OCI-LY7 (cell line): ENCODE data around the gene RPS6KL1. TPM values are rescaled to one million over a fixed set of nuclear protein-coding genes. Genes with fewer than 3 reads are reported as not detected.
"Not testable (repeated sequence)": the region's sequence is repeated elsewhere in the genome, so short reads cannot be mapped to it uniquely, and the experiment has no call there.

Experiments used
- BruUV-seq: library from RNA; stranded (reverse); fragments of 400-500 nt; replicated peaks from 2 replicates; lab custom pipeline; 2021; lab: Mats Ljungman, UMichigan
- CTCF ChIA-PET: fragments of 300-600 bp; sonication (Branson Sonifier 250); formaldehyde crosslinking; loops from one replicate; lab custom pipeline; 2022; ENCODE audit warnings: antibody characterized with exemption; ENCODE audit not compliant: unreplicated experiment; lab: Charles Lee
- POLR2A ChIA-PET: fragments of 300-600 bp; sonication (Branson Sonifier 250); formaldehyde crosslinking; loops from one replicate; lab custom pipeline; 2022; ENCODE audit warnings: antibody characterized with exemption; lab: Charles Lee
- DNase-seq: peaks from one replicate; pipeline ENCODE4 v3.0.0-alpha.2; 2015; ENCODE audit warnings: low spot score
- H2AFZ ChIP-seq: fragments of 200-600 bp; sonication (generic), shearing (Covaris generic); 2 replicates; pipeline ENCODE4 v1.6.1; 2014; ENCODE audit warnings: mild to moderate bottlenecking, antibody characterized with exemption, low read length, moderate library complexity
- H3K27ac ChIP-seq: fragments of 200-600 bp; sonication (generic); 2 replicates; pipeline ENCODE4 v1.5.1; 2014; ENCODE audit warnings: mixed run types, low read depth, mild to moderate bottlenecking, moderate library complexity, low read length, inconsistent platforms; ENCODE audit not compliant: poor library complexity, severe bottlenecking
- H3K36me3 ChIP-seq: fragments of 200-600 bp; sonication (generic); 2 replicates; pipeline ENCODE4 v1.6.1; 2014; ENCODE audit warnings: mild to moderate bottlenecking, antibody characterized with exemption, low read length, moderate library complexity, mixed read lengths; ENCODE audit not compliant: insufficient read depth
- H3K4me1 ChIP-seq: fragments of 200-600 bp; sonication (generic); 2 replicates; pipeline ENCODE4 v1.5.1; 2014; ENCODE audit warnings: mild to moderate bottlenecking, low read length; ENCODE audit not compliant: insufficient read depth, poor library complexity, severe bottlenecking
- H3K4me2 ChIP-seq: fragments of 200-600 bp; sonication (generic); 2 replicates; pipeline ENCODE4 v1.6.1; 2014; ENCODE audit warnings: mild to moderate bottlenecking, low read length
- H3K4me3 ChIP-seq: fragments of 200-600 bp; sonication (generic); 2 replicates; pipeline ENCODE4 v1.5.1; 2014; ENCODE audit warnings: mild to moderate bottlenecking, low read depth, low read length; ENCODE audit not compliant: poor library complexity, severe bottlenecking
- H3K79me2 ChIP-seq: fragments of 200-600 bp; sonication (generic); 2 replicates; pipeline ENCODE4 v1.6.1; 2016; ENCODE audit warnings: low read depth, mild to moderate bottlenecking, low read length, moderate library complexity, mixed read lengths; ENCODE audit not compliant: insufficient read depth
- H3K9me2 ChIP-seq: fragments of 200-600 bp; sonication (generic); 2 replicates; pipeline ENCODE4 v1.6.1; 2016; ENCODE audit warnings: mild to moderate bottlenecking, low read length, mixed read lengths; ENCODE audit not compliant: insufficient read depth
- H3K9me3 ChIP-seq: fragments of 200-600 bp; sonication (generic); 2 replicates; pipeline ENCODE4 v1.6.1; 2014; ENCODE audit warnings: mild to moderate bottlenecking, mixed run types, low read length, mixed read lengths
- H4K20me1 ChIP-seq: fragments of 200-600 bp; sonication (generic); 2 replicates; pipeline ENCODE4 v1.6.1; 2014; ENCODE audit warnings: mild to moderate bottlenecking, antibody characterized with exemption, low read length, moderate library complexity, mixed read lengths; ENCODE audit not compliant: insufficient read depth
- CTCF ChIP-seq: fragments of 200-600 bp; sonication (generic); conservative IDR thresholded peaks from 2 replicates; pipeline ENCODE4 v1.5.1; 2014; ENCODE audit warnings: mild to moderate bottlenecking, antibody characterized with exemption, low read length, moderate library complexity, mixed read lengths
- EZH2phosphoT487 ChIP-seq: fragments of 200-600 bp; sonication (generic); IDR thresholded peaks from 2 replicates; pipeline ENCODE4 v1.6.1; 2018; ENCODE audit warnings: low read depth, borderline replicate concordance, mild to moderate bottlenecking, mixed run types, antibody characterized with exemption, low read length, moderate library complexity, mixed read lengths
- intact Hi-C: fragments of 100-400 bp; cut with micrococcal nuclease; formaldehyde crosslinking; loops from one replicate; pipeline ENCODE4 v1.10.0; 2022; ENCODE audit not compliant: unreplicated experiment
- total RNA-seq, 2 experiments: library from RNA; depleted of rRNA in 1 of 2; stranded (reverse); fragments of >200 nt in 1 of 2; shearing (Covaris generic) in 1 of 2; gene quantifications; 2 replicates each; pipeline ENCODE4 v1.2.3, GENCODE V29; 2014 to 2022

The RPS6KL1 gene
- total RNA-seq, 2 experiments from 2014 or later, result 6.1 to 15.3 TPM

GRCh38 chr14:74935360-74935680 lies 12.3 kb upstream of the RPS6KL1 start:
- H3K36me3 ChIP-seq, result no peaks in the 10 kb centered on the region
- H4K20me1 ChIP-seq, result no peaks in the 10 kb centered on the region
- DNase-seq, result no peak
- TF ChIP-seq CTCF, result no peak
- ChIA-PET CTCF (no interaction called here), POLR2A (no interaction called here)
- peaks cover 23% of the 10 kb centered on the region for H3K4me1 ChIP-seq
- intact Hi-C loops, result no loop called here
- no peaks in the 10 kb centered on the region for H3K9me3 ChIP-seq
- no peak overlapping the region for H2AFZ ChIP-seq
- no peak overlapping the region for H3K4me2 ChIP-seq
- H3K9me2 ChIP-seq, result no peaks in the 10 kb centered on the region
- BruUV-seq, result no TSS peak
- no peak overlapping the region for H3K4me3 ChIP-seq
- H3K27ac ChIP-seq, result no peak overlapping the region
- H3K79me2 ChIP-seq, result no peaks in the 10 kb centered on the region

GRCh38 chr14:74934476-74935359 lies 11.7 kb upstream of the RPS6KL1 start:
- H3K79me2 ChIP-seq, result no peaks in the 10 kb centered on the region
- no TSS peak for BruUV-seq
- CTCF ChIA-PET, result no interaction called here
- H3K36me3 ChIP-seq, result no peaks in the 10 kb centered on the region
- no peaks in the 10 kb centered on the region for H3K9me3 ChIP-seq
- H3K9me2 ChIP-seq, result no peaks in the 10 kb centered on the region
- no peak overlapping the region for H2AFZ ChIP-seq
- no peak overlapping the region for H3K27ac ChIP-seq
- no peaks in the 10 kb centered on the region for H4K20me1 ChIP-seq
- H3K4me2 ChIP-seq, result no peak overlapping the region
- DNase-seq, result no peak
- intact Hi-C loops, result no loop called here
- no peak for TF ChIP-seq CTCF
- TF ChIP-seq EZH2phosphoT487, result no peak
- H3K4me3 ChIP-seq, result no peak overlapping the region
- peaks cover 17% of the 10 kb centered on the region for H3K4me1 ChIP-seq
- POLR2A ChIA-PET, result interaction anchor here (0.7 kb wide), 1 partner anchor 12 kb away, joined by 3 read pairs; the partner anchor contains the start of gene RPS6KL1

GRCh38 chr14:74934041-74934440 lies 11.0 kb upstream of the RPS6KL1 start:
- Histone ChIP-seq H2AFZ (no peak overlapping the region), H3K27ac (no peak overlapping the region), H4K20me1 (no peaks in the 10 kb centered on the region), H3K4me1 (peaks cover 10% of the 10 kb centered on the region), H3K4me3 (no peak overlapping the region), H3K79me2 (no peaks in the 10 kb centered on the region), H3K4me2 (no peak overlapping the region), H3K36me3 (no peaks in the 10 kb centered on the region), H3K9me3 (no peaks in the 10 kb centered on the region), H3K9me2 (no peaks in the 10 kb centered on the region)
- DNase-seq, result no peak
- TF ChIP-seq EZH2phosphoT487 (no peak), CTCF (no peak)
- POLR2A ChIA-PET, result interaction anchor here (0.6 to 0.7 kb wide), 3 partner anchors 11 to 664 kb away, joined by 3 read pairs; partner anchors contain the start of gene RPS6KL1
- intact Hi-C loops, result no loop called here
- CTCF ChIA-PET, result no interaction called here
- no TSS peak for BruUV-seq

GRCh38 chr14:74932936-74933335 lies 9.9 kb upstream of the RPS6KL1 start:
- H3K36me3 ChIP-seq, POLR2A ChIA-PET, H3K4me1 ChIP-seq, BruUV-seq, H3K27ac ChIP-seq, H3K79me2 ChIP-seq, intact Hi-C loops, DNase-seq, H3K9me3 ChIP-seq, H4K20me1 ChIP-seq, H3K9me2 ChIP-seq, H3K4me3 ChIP-seq, CTCF ChIA-PET: not testable (repeated sequence)
- peak overlapping the region; percentile 55; the same call in 1 of the 2 replicates for H2AFZ ChIP-seq
- peak overlapping the region; percentile 24; the same call in 1 of the 2 replicates for H3K4me2 ChIP-seq
